Peyer's patch (tissue), 4 donors: ENCODE results near the gene SBF1. TPM values are rescaled to one million over a fixed set of nuclear protein-coding genes. Genes with fewer than 3 reads are reported as not detected.

Source experiments
- DNase-seq, 3 donors: peaks; one replicate each; pipeline ENCODE4 v3.0.0-alpha.2; 2017 to 2019
- H3K27ac ChIP-seq, 4 donors: fragments of 200-600 bp; sonication (generic); one replicate each; pipeline ENCODE4 v1.5.1; 2016 to 2019
- H3K27me3 ChIP-seq, 2 donors: fragments of 200-600 bp; sonication (generic); one replicate each; pipeline ENCODE4 v1.5.1; 2019
- H3K36me3 ChIP-seq, 3 donors: fragments of 200-600 bp; sonication (generic); one replicate each; pipeline ENCODE4 v1.5.1; 2016 to 2019
- H3K4me1 ChIP-seq, 4 donors: fragments of 200-600 bp; sonication (generic); one replicate each; pipeline ENCODE4 v1.5.1; 2016 to 2019
- H3K4me3 ChIP-seq, 4 donors: fragments of 200-600 bp; sonication (generic); 1 replicate in 3 of 4; 2 replicates in 1 of 4; pipeline ENCODE4 v1.5.1; 2016 to 2019; ENCODE audit warnings: mild to moderate bottlenecking in 1 of 4
- H3K9me3 ChIP-seq, 4 donors: fragments of 200-600 bp; sonication (generic); one replicate each; pipeline ENCODE4 v1.5.1; 2016 to 2019; ENCODE audit warnings: mild to moderate bottlenecking in 1 of 4
- CTCF ChIP-seq, 6 experiments: fragments of 450-650 bp in 4 of 6; fragments of 200-600 bp in 2 of 6; sonication (generic) in 1 of 6; IDR thresholded peaks; one replicate each; pipeline ENCODE4 v1.5.1; 2017 to 2019; ENCODE audit warnings: antibody characterized with exemption in 6 of 6, mild to moderate bottlenecking in 3 of 6, moderate library complexity in 1 of 6
- POLR2A ChIP-seq, 2 donors: fragments of 450-650 bp; IDR thresholded peaks; one replicate each; pipeline ENCODE4 v1.5.1; 2017; ENCODE audit warnings: antibody characterized with exemption in 2 of 2, mild to moderate bottlenecking in 2 of 2, moderate library complexity in 2 of 2
- total RNA-seq, 4 donors: library from RNA; depleted of rRNA; stranded (reverse); fragments of >200 nt; gene quantifications; one replicate each; pipeline ENCODE4 v1.1.0, GENCODE V29; 2016

SBF1 gene
- total RNA-seq, 4 donors from 2014 or later: 72.0 to 133 (median 121) TPM

- H3K27me3 ChIP-seq: no peaks in the 10 kb centered on the region
- no peak overlapping the region for H3K4me3 ChIP-seq
- H3K9me3 ChIP-seq: no peaks in the 10 kb centered on the region
- no peak for TF ChIP-seq CTCF (IDR thresholded peaks at IDR 0.05)
- TF ChIP-seq POLR2A (IDR thresholded peaks at IDR 0.05): no peak
- peaks cover 0 to 32% (median 0%) of the 10 kb centered on the region in 3 donors for H3K36me3 ChIP-seq
- DNase-seq: no peak
- peaks cover 0 to 22% (median 2%) of the 10 kb centered on the region in 4 donors for H3K4me1 ChIP-seq
- H3K27ac ChIP-seq: no peak overlapping the region
Observed at GRCh38 chr22:50500452-50500851, 25.6 kb upstream of the SBF1 start.

DNA sequence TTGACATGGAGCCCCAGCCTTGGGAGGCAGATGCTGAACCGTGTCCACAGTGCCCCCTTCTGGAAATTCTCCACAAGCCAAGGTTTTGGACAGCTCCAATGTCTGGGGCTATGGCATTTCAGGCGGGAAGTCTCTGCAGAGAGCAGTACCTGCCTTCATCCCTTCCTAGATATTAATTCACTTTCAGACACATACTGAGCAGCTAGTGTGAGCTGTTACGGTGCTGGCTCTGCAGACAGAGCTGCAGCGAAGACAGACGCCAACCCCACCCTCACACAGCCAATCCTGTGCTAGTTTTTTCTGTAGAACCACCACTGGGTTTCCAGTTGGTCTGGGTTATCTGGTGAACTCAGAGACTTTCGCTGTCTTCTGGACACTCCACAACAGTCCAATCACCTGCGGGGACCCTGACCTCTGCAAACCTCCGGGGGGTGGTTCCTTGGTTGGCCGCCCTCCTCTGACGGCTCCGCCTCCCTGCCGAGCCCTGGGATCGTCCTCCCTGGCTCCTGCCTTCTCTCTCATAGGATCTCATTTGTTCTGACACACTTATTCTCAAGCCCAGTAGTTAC lies 23.6 kb upstream of the SBF1 start:
- Histone ChIP-seq H3K4me1 (peaks cover 0 to 14% (median 2%) of the 10 kb centered on the region in 4 donors), H3K36me3 (peaks cover 0 to 15% (median 0%) of the 10 kb centered on the region in 3 donors), H3K27me3 (no peaks in the 10 kb centered on the region), H3K9me3 (no peaks in the 10 kb centered on the region), H3K4me3 (peak overlapping the region in 1 of 4 donors; percentile 16), H3K27ac (peak overlapping the region in 2 of 4 donors; percentile 42 to 57)
- DNase-seq: peak; percentile 70 to 89 (median 73)
- no peak for TF ChIP-seq POLR2A (IDR thresholded peaks at IDR 0.05)
- TF ChIP-seq CTCF (IDR thresholded peaks at IDR 0.05): peak; percentile 45 to 80 (median 66)

DNA sequence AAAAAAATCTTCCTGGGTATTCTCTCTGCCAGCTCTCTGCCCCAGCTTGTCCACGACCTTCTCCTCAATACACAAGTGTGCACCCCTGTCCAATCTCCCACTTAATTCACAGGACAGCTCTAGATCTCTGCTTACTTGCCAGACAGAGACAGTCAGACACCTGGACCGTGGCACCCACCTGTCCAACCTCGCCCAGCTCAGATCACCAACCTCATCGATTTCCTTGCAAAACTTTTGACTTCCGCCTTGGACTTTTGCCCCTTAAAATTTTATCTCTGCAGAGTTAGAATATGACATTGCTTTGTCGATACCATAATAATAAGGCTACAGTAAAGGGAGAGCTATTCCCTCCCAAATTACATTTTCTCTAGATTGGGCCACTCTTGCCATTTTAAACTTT lies 22.3 kb upstream of the SBF1 start:
- Histone ChIP-seq H3K4me3 (no peak overlapping the region), H3K4me1 (peaks cover 0 to 14% (median 2%) of the 10 kb centered on the region in 4 donors), H3K27ac (no peak overlapping the region), H3K27me3 (no peaks in the 10 kb centered on the region), H3K36me3 (peaks cover 0 to 2% (median 0%) of the 10 kb centered on the region in 3 donors), H3K9me3 (no peaks in the 10 kb centered on the region)
- no peak for TF ChIP-seq POLR2A (IDR thresholded peaks at IDR 0.05)
- TF ChIP-seq CTCF (IDR thresholded peaks at IDR 0.05): no peak
- DNase-seq: no peak

GRCh38 chr22:50490531-50491308 lies 15.9 kb upstream of the SBF1 start:
- DNase-seq: peak in 1 of 3 donors; percentile 51
- Histone ChIP-seq H3K36me3 (no peaks in the 10 kb centered on the region), H3K4me1 (no peaks in the 10 kb centered on the region), H3K27me3 (no peaks in the 10 kb centered on the region), H3K27ac (no peak overlapping the region), H3K4me3 (no peak overlapping the region), H3K9me3 (no peaks in the 10 kb centered on the region)
- no peak for TF ChIP-seq CTCF (IDR thresholded peaks at IDR 0.05)
- TF ChIP-seq POLR2A (IDR thresholded peaks at IDR 0.05): no peak

DNA sequence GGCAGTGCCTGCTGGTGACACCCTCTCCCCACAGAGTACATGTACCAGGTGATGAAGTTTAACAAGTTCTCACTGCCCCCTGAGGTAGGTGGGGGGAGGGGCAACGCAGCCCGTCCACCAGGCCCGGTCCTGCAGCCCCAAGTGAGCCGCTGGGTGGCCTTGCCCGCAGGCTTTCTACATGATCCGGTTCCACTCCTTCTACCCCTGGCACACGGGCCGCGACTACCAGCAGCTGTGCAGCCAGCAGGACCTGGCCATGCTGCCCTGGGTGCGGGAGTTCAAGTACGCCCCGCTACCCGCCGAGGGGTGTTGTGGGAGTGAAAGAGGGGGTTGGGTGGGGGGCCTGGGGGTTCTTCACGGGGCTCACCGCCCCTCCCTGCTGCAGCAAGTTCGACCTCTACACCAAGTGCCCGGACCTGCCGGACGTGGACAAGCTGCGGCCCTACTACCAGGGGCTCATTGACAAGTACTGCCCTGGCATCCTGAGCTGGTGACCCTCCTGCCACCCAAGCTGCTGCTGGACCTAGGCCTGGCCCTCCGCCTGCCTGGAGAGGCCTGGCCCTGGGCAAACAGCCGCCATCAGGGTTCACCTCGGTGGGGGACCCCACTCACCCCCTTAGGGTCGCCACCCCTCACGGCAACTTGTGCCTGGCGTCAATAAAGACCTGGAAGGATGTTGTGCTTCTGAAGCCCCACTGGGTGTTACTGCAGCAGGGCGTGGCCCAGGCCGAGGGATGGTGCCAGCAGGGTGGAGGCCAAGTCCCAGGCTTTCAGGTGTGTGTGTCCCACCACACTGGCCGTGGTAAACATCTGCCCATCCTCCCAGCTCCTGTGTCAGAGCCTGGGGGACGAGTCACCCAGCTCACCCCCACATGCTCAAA lies 14.8 kb upstream of the SBF1 start:
- Histone ChIP-seq H3K4me1 (peaks cover 0 to 3% (median 1%) of the 10 kb centered on the region in 4 donors), H3K27me3 (no peaks in the 10 kb centered on the region), H3K4me3 (no peak overlapping the region), H3K36me3 (no peaks in the 10 kb centered on the region), H3K9me3 (no peaks in the 10 kb centered on the region), H3K27ac (no peak overlapping the region)
- no peak for DNase-seq
- TF ChIP-seq CTCF (IDR thresholded peaks at IDR 0.05) (no peak), POLR2A (IDR thresholded peaks at IDR 0.05) (no peak)
